ENCODE measurements around the gene ARHGAP25.

- TF ChIP-seq REST (IDR thresholded peaks at IDR 0.05; ENCODE audit: low read depth) = no peak
- no peak for TF ChIP-seq POLR2AphosphoS5 (IDR thresholded peaks at IDR 0.05; ENCODE audit: low read depth, low read length)
- TF ChIP-seq EZH2 (IDR thresholded peaks at IDR 0.05) = no peak
- no peak for TF ChIP-seq CTCF (IDR thresholded peaks at IDR 0.05 in 2 of 3, conservative IDR thresholded peaks at IDR 0.05 in 1 of 3; ENCODE audit: borderline replicate concordance in 1 of 3, insufficient read depth in 1 of 3, low read depth in 2 of 3, low read length in 2 of 3)
- TF ChIP-seq ZBTB33 (IDR thresholded peaks at IDR 0.05; ENCODE audit: extremely low read depth, insufficient replicate concordance, low read length) = no peak
- TF ChIP-seq YY1 (IDR thresholded peaks at IDR 0.05; ENCODE audit: extremely low read depth, insufficient replicate concordance, low read depth, low read length) = no peak
- no peak for TF ChIP-seq ZNF274 (IDR thresholded peaks at IDR 0.05; ENCODE audit: low read depth, low read length)
- TF ChIP-seq POLR2A (IDR thresholded peaks at IDR 0.05; ENCODE audit: borderline replicate concordance, extremely low read depth, insufficient read depth, insufficient read length) = no peak
Observed at GRCh38 chr2:68700560-68700959, 34.1 kb upstream of the ARHGAP25 start.
